GM21825 (cell line): ENCODE measurements around the gene POLD2.

Source experiments
- ATAC-seq: cut with Tn5 transposase; IDR thresholded peaks from one replicate; pipeline ENCODE4 v1.9.1; 2021; ENCODE audit warnings: mild to moderate bottlenecking, moderate library complexity; ENCODE audit not compliant: unreplicated experiment

POLD2 gene

GRCh38 chr7:44066494-44067063 is 56.8 kb downstream of the POLD2 start:
- no peak for ATAC-seq

- ATAC-seq, result no peak
Observed at GRCh38 chr7:44066111-44066460, 57.3 kb downstream of the POLD2 start.

GRCh38 chr7:44065431-44066110 is 57.8 kb downstream of the POLD2 start, which contains the start of gene PGAM2:
PGAM2 (minus strand) TSS chr7:44065567; CDS start chr7:44065529, 38 bp downstream.
- no peak for ATAC-seq

- no peak for ATAC-seq
Observed at GRCh38 chr7:44064791-44065430, 58.4 kb downstream of the POLD2 start.
